GM12878 (cell line): ENCODE results near the gene XIRP1. TPM values are rescaled to one million over a fixed set of nuclear protein-coding genes. Genes with fewer than 3 reads are reported as not detected.

Source experiments
- ATAC-seq: fragments of 200-7000 bp; cut with Tn5 transposase; 3 replicates; pipeline ENCODE4 v1.9.1; 2020; ENCODE audit warnings: mild to moderate bottlenecking, moderate library complexity
- BruUV-seq: library from RNA; stranded (reverse); fragments of 400-500 nt; replicated peaks from 2 replicates; lab custom pipeline; 2021; lab: Mats Ljungman, UMichigan
- CTCF ChIA-PET: fragments of 300-600 bp; sonication (Branson Sonifier 250); formaldehyde crosslinking; extraction: SDS; loops from one replicate; lab custom pipeline; 2021; ENCODE audit warnings: inconsistent platforms; lab: Yijun Ruan, JAX
- POLR2A ChIA-PET: fragments of 350-600 bp; formaldehyde crosslinking; extraction: SDS; loops from one replicate; lab custom pipeline; 2021; ENCODE audit warnings: inconsistent platforms; lab: Charles Lee
- RAD21 ChIA-PET: fragments of 300-600 bp; sonication (Branson Sonifier 250); formaldehyde crosslinking; loops from one replicate; lab custom pipeline; 2023; ENCODE audit warnings: antibody characterized with exemption; ENCODE audit not compliant: unreplicated experiment; lab: Charles Lee
- SMC1A ChIA-PET: fragments of 300-600 bp; sonication (Branson Sonifier 250); formaldehyde crosslinking; loops from one replicate; lab custom pipeline; 2023; ENCODE audit not compliant: unreplicated experiment, uncharacterized antibody; lab: Charles Lee
- DNase-seq: peaks from one replicate; pipeline ENCODE4 v3.0.0-alpha.2; 2011; ENCODE audit warnings: low read depth, low spot score
- FAIRE-seq: peaks from 3 replicates; lab custom pipeline; 2011; peaks lifted over from hg19 to GRCh38; lab: Jason Lieb, UNC
- H2AFZ ChIP-seq: 2 replicates; pipeline ENCODE4 v1.6.0; 2011; ENCODE audit warnings: low read depth, low read length, control low read depth; ENCODE audit not compliant: control insufficient read depth
- H3K27ac ChIP-seq: 2 replicates; pipeline ENCODE4 v1.5.1; 2011; ENCODE audit warnings: control low read depth; ENCODE audit not compliant: control insufficient read depth, insufficient read depth
- H3K27me3 ChIP-seq, 2 experiments: replicated peaks in 1 of 2; 2 replicates each; pipeline versions ENCODE4 v1.6.0 to v1.6.1; 2011; ENCODE audit warnings: low read length in 1 of 2; ENCODE audit not compliant: control insufficient read depth in 2 of 2, insufficient read depth in 2 of 2
- H3K36me3 ChIP-seq, 2 experiments: 2 replicates each; pipeline ENCODE4 v1.5.1; 2011; ENCODE audit warnings: low read length in 1 of 2; ENCODE audit not compliant: control insufficient read depth in 2 of 2, insufficient read depth in 2 of 2
- H3K4me1 ChIP-seq: 2 replicates; pipeline ENCODE4 v1.6.1; 2011; ENCODE audit warnings: mild to moderate bottlenecking, low read length, moderate library complexity, mixed read lengths; ENCODE audit not compliant: control insufficient read depth, insufficient read depth
- H3K4me2 ChIP-seq: 2 replicates; pipeline ENCODE4 v1.6.0; 2011; ENCODE audit warnings: control low read depth; ENCODE audit not compliant: control insufficient read depth, insufficient read depth
- H3K4me3 ChIP-seq: fragments of 200-600 bp; sonication (generic); 2 replicates; pipeline ENCODE4 v1.5.1; 2016
- H3K79me2 ChIP-seq: 2 replicates; pipeline ENCODE4 v1.6.0; 2011; ENCODE audit warnings: low read length; ENCODE audit not compliant: control insufficient read depth, insufficient read depth
- H3K9ac ChIP-seq: 2 replicates; pipeline ENCODE4 v1.8.0; 2011; ENCODE audit warnings: low read length, control low read depth, mixed read lengths; ENCODE audit not compliant: control insufficient read depth, insufficient read depth
- H3K9me3 ChIP-seq: replicated peaks from 3 replicates; pipeline ENCODE4 v1.5.1; 2011; ENCODE audit warnings: mild to moderate bottlenecking, low read length; ENCODE audit not compliant: control insufficient read depth, insufficient read depth
- H4K20me1 ChIP-seq: 2 replicates; pipeline ENCODE4 v1.6.0; 2011; ENCODE audit not compliant: control insufficient read depth, insufficient read depth
- CREB1 ChIP-seq: IDR thresholded peaks from 2 replicates; pipeline ENCODE4 v1.6.1; 2012; ENCODE audit warnings: low read depth, mild to moderate bottlenecking, inconsistent platforms
- NR2C2 ChIP-seq: IDR thresholded peaks from 2 replicates; pipeline ENCODE4 v1.6.1; 2011; ENCODE audit warnings: borderline replicate concordance, low read depth; ENCODE audit not compliant: control insufficient read depth, insufficient read length
- POLR2AphosphoS5 ChIP-seq: IDR thresholded peaks from 2 replicates; pipeline ENCODE4 v1.6.1; 2011; ENCODE audit warnings: mild to moderate bottlenecking, low read length, inconsistent platforms
- SMARCA5 ChIP-seq: fragments of 450-650 bp; IDR thresholded peaks from 2 replicates; pipeline ENCODE4 v1.6.1; 2017; ENCODE audit warnings: mild to moderate bottlenecking
- TCF12 ChIP-seq: IDR thresholded peaks from 2 replicates; pipeline ENCODE4 v1.6.1; 2011; ENCODE audit warnings: low read depth, mild to moderate bottlenecking, low read length
- TCF7 ChIP-seq: IDR thresholded peaks from 2 replicates; pipeline ENCODE4 v1.6.1; 2014; ENCODE audit warnings: antibody characterized with exemption, borderline replicate concordance
- ZNF622 ChIP-seq: fragments of 450-650 bp; IDR thresholded peaks from 2 replicates; pipeline ENCODE4 v1.6.1; 2017; ENCODE audit warnings: mild to moderate bottlenecking, inconsistent platforms
- ZSCAN29 ChIP-seq: fragments of 450-650 bp; IDR thresholded peaks from 2 replicates; pipeline ENCODE4 v1.6.1; 2017; ENCODE audit warnings: mild to moderate bottlenecking, moderate library complexity
- WGBS: methylation state at CpG from one replicate; pipeline ENCODE4 v1.1.6; 2016; ENCODE audit warnings: low lambda C conversion rate; ENCODE audit not compliant: insufficient replicate concordance, insufficient coverage; ENCODE audit errors: missing lambda C conversion rate; 5-methylcytosine and 5-hydroxymethylcytosine counted together
- in situ Hi-C: fragments of 300-500 bp; cut with MboI; formaldehyde crosslinking; loops from 9 replicates; pipeline ENCODE4 v1.14.3; 2018; ENCODE audit warnings: mixed read lengths
- intact Hi-C: fragments of 100-400 bp; cut with micrococcal nuclease; formaldehyde crosslinking; loops from one replicate; pipeline ENCODE4 v1.14.2; 2022; ENCODE audit not compliant: unreplicated experiment
- polyA plus RNA-seq, 11 experiments: library from polyadenylated mRNA; depleted of rRNA in 4 of 11; unstranded in 6 of 11; stranded (reverse) in 5 of 11; fragments of >200 nt; fragmentation: Nextera tagmentation in 4 of 11; fragmentation: Illumina TruSeq in 1 of 11; extraction: Ambion mirVana in 4 of 11; extraction: Trizol in 1 of 11; gene quantifications; 1 replicate in 1 of 11; 2 replicates in 10 of 11; pipeline versions ENCODE4 v1.2.1 to v1.2.3, GENCODE V29; 2011 to 2016; ENCODE audit warnings: inconsistent platforms in 2 of 11, missing spikeins in 2 of 11, low read depth in 1 of 11
- total RNA-seq, 4 experiments: library from RNA; depleted of rRNA in 3 of 4; stranded (reverse); fragments of >200 nt in 3 of 4; fragmentation: Illumina TruSeq in 1 of 4; extraction: Trizol in 1 of 4; gene quantifications; 2 replicates each; pipeline versions ENCODE4 v1.2.1 to v1.2.3, GENCODE V29; 2013 to 2021
- TF ChIP-seq, protein P1 (sequence below): fragments of 450-650 bp; IDR thresholded peaks from 2 replicates; pipeline ENCODE4 v1.6.1; 2016; ENCODE audit warnings: mild to moderate bottlenecking, moderate library complexity, borderline replicate concordance
- TF ChIP-seq, protein P2 (sequence below): fragments of 450-650 bp; IDR thresholded peaks from 2 replicates; pipeline ENCODE4 v1.6.1; 2017; ENCODE audit warnings: mild to moderate bottlenecking, moderate library complexity
- TF ChIP-seq, protein P3 (sequence below): fragments of 450-650 bp; IDR thresholded peaks from 2 replicates; pipeline ENCODE4 v1.6.1; 2017; ENCODE audit warnings: antibody characterized with exemption, mild to moderate bottlenecking, moderate library complexity

The XIRP1 gene
- total and polyA plus RNA-seq, 10 of the 15 experiments (the other 5 are each of a cell fraction or from before 2014, with no cell fraction given), result 0.03 to 0.38 (median 0.08) TPM; not detected in 1

DNA sequence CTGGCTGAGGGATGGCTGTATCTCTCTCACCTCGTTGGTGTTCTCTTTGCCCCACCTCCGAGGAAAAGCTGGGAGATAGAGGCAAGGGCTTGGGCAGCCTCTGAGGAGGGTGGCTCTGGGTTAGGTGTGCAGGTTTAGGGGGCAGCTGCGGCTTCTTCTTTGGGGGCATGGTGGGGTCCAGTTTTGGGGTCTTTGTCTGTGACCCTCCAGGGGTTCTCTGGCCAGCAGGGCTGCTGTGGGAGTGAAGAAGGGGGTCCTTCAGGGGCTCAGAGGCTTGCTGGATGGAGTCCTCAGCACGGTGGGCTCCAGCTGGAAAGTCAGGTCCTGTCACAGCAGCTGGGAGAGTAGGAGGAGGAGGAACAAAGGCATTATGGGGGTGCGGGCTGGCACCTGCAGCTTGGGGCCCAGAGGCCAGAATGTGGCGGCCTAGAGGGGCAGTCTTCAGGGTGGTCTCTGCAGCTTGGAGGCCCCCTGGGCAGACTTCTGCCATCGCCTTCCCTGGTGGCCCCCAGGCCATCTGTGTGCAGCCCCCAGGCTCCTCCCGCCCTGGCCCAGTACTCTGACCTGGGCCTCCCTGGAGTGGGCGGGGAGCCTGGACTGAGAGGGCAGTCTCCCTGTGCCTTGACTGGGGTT lies 7.0 kb downstream of the XIRP1 start (continued):
- TF ChIP-seq, protein P1, sequence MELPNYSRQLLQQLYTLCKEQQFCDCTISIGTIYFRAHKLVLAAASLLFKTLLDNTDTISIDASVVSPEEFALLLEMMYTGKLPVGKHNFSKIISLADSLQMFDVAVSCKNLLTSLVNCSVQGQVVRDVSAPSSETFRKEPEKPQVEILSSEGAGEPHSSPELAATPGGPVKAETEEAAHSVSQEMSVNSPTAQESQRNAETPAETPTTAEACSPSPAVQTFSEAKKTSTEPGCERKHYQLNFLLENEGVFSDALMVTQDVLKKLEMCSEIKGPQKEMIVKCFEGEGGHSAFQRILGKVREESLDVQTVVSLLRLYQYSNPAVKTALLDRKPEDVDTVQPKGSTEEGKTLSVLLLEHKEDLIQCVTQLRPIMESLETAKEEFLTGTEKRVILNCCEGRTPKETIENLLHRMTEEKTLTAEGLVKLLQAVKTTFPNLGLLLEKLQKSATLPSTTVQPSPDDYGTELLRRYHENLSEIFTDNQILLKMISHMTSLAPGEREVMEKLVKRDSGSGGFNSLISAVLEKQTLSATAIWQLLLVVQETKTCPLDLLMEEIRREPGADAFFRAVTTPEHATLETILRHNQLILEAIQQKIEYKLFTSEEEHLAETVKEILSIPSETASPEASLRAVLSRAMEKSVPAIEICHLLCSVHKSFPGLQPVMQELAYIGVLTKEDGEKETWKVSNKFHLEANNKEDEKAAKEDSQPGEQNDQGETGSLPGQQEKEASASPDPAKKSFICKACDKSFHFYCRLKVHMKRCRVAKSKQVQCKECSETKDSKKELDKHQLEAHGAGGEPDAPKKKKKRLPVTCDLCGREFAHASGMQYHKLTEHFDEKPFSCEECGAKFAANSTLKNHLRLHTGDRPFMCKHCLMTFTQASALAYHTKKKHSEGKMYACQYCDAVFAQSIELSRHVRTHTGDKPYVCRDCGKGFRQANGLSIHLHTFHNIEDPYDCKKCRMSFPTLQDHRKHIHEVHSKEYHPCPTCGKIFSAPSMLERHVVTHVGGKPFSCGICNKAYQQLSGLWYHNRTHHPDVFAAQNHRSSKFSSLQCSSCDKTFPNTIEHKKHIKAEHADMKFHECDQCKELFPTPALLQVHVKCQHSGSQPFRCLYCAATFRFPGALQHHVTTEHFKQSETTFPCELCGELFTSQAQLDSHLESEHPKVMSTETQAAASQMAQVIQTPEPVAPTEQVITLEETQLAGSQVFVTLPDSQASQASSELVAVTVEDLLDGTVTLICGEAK, result no peak
- TF ChIP-seq TCF12 (no peak), CREB1 (no peak)

DNA sequence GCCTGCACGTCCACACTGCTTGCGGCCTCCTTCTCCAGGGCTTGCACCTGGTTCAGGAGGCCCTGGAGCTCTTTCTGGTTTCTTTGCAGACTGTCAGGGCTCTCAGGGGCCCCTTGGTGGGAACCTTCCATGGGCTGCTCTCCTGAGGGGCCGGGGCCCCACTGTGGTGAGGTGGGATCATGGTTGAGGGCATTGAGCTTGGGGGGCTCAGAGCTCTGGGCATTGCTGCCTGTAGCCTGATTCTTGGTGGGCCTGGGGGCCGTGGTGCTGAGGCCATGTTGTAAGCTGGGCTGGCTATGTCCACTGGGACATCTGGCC lies 7.5 kb downstream of the XIRP1 start:
- POLR2A ChIA-PET, result interaction anchor here (0.8 kb wide), 1 partner anchor 103 kb away, joined by 3 read pairs; no protein-coding TSS in a partner anchor
- Histone ChIP-seq H3K27ac (no peak overlapping the region), H3K4me1 (peaks cover 6% of the 10 kb centered on the region), H3K79me2 (no peaks in the 10 kb centered on the region), H3K27me3 (no peaks in the 10 kb centered on the region), H3K36me3 (no peaks in the 10 kb centered on the region), H3K9ac (no peak overlapping the region), H3K4me3 (no peak overlapping the region), H2AFZ (no peak overlapping the region), H3K9me3 (no peaks in the 10 kb centered on the region), H4K20me1 (no peaks in the 10 kb centered on the region), H3K4me2 (no peak overlapping the region)
- ATAC-seq (no peak), DNase-seq (no peak), FAIRE-seq (no peak)
- no peak for TF ChIP-seq TCF7
- no peak for TF ChIP-seq NR2C2
- no peak for TF ChIP-seq ZSCAN29
- TF ChIP-seq ZNF622, result no peak
- no peak for TF ChIP-seq POLR2AphosphoS5
- TF ChIP-seq, protein P2, sequence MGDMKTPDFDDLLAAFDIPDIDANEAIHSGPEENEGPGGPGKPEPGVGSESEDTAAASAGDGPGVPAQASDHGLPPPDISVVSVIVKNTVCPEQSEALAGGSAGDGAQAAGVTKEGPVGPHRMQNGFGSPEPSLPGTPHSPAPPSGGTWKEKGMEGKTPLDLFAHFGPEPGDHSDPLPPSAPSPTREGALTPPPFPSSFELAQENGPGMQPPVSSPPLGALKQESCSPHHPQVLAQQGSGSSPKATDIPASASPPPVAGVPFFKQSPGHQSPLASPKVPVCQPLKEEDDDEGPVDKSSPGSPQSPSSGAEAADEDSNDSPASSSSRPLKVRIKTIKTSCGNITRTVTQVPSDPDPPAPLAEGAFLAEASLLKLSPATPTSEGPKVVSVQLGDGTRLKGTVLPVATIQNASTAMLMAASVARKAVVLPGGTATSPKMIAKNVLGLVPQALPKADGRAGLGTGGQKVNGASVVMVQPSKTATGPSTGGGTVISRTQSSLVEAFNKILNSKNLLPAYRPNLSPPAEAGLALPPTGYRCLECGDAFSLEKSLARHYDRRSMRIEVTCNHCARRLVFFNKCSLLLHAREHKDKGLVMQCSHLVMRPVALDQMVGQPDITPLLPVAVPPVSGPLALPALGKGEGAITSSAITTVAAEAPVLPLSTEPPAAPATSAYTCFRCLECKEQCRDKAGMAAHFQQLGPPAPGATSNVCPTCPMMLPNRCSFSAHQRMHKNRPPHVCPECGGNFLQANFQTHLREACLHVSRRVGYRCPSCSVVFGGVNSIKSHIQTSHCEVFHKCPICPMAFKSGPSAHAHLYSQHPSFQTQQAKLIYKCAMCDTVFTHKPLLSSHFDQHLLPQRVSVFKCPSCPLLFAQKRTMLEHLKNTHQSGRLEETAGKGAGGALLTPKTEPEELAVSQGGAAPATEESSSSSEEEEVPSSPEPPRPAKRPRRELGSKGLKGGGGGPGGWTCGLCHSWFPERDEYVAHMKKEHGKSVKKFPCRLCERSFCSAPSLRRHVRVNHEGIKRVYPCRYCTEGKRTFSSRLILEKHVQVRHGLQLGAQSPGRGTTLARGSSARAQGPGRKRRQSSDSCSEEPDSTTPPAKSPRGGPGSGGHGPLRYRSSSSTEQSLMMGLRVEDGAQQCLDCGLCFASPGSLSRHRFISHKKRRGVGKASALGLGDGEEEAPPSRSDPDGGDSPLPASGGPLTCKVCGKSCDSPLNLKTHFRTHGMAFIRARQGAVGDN, result no peak
- TF ChIP-seq SMARCA5, result no peak
- TF ChIP-seq, protein P3, sequence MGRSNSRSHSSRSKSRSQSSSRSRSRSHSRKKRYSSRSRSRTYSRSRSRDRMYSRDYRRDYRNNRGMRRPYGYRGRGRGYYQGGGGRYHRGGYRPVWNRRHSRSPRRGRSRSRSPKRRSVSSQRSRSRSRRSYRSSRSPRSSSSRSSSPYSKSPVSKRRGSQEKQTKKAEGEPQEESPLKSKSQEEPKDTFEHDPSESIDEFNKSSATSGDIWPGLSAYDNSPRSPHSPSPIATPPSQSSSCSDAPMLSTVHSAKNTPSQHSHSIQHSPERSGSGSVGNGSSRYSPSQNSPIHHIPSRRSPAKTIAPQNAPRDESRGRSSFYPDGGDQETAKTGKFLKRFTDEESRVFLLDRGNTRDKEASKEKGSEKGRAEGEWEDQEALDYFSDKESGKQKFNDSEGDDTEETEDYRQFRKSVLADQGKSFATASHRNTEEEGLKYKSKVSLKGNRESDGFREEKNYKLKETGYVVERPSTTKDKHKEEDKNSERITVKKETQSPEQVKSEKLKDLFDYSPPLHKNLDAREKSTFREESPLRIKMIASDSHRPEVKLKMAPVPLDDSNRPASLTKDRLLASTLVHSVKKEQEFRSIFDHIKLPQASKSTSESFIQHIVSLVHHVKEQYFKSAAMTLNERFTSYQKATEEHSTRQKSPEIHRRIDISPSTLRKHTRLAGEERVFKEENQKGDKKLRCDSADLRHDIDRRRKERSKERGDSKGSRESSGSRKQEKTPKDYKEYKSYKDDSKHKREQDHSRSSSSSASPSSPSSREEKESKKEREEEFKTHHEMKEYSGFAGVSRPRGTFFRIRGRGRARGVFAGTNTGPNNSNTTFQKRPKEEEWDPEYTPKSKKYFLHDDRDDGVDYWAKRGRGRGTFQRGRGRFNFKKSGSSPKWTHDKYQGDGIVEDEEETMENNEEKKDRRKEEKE, result no peak
- 50% methylated on average over 4 of the region's 4 CpGs for WGBS
- RAD21 ChIA-PET, result interaction anchor here (1.0 to 16.9 kb wide), 5 partner anchors 8 to 163 kb away, joined by 3 to 456 read pairs (median 3); no protein-coding TSS in a partner anchor
- no TSS peak for BruUV-seq
- in situ Hi-C loops (loop anchor here (5.0 kb wide), 2 partner anchors 102 to 197 kb away; partner anchors contain the start of gene SLC25A38), intact Hi-C loops (no loop called here)
- SMC1A ChIA-PET, result interaction anchor here (0.9 to 25.3 kb wide), 6 partner anchors 12 to 101 kb away, joined by 3 to 648 read pairs (median 4); partner anchors contain the start of gene CX3CR1
- CTCF ChIA-PET, result interaction anchor here (15.9 kb wide), 1 partner anchor 104 kb away, joined by 756 read pairs; no protein-coding TSS in a partner anchor
